Measurements from ENCODE around the gene NPW. TPM values are rescaled to one million over a fixed set of nuclear protein-coding genes. Genes with fewer than 3 reads are reported as not detected.

NPW gene
- total RNA-seq, 1 donor from 2014 or later, result 0.46 TPM

- no peak overlapping the region for H3K4me3 ChIP-seq (ENCODE audit: low read depth, low read length)
- DNase-seq (ENCODE audit: low read depth), result no peak
- TF ChIP-seq CTCF (conservative IDR thresholded peaks at IDR 0.05; ENCODE audit: low read depth, low read length), result no peak
Observed at GRCh38 chr16:1976216-1976520, 43.4 kb upstream of the NPW start.

GRCh38 chr16:1976951-1977874, 42.4 kb upstream of the NPW start:
- H3K4me3 ChIP-seq (ENCODE audit: low read depth, low read length), result no peak overlapping the region
- no peak for TF ChIP-seq CTCF (conservative IDR thresholded peaks at IDR 0.05; ENCODE audit: low read depth, low read length)
- DNase-seq (ENCODE audit: low read depth), result no peak

GRCh38 chr16:1977875-1978268, 41.7 kb upstream of the NPW start:
- no peak for TF ChIP-seq CTCF (conservative IDR thresholded peaks at IDR 0.05; ENCODE audit: low read depth, low read length)
- H3K4me3 ChIP-seq (ENCODE audit: low read depth, low read length), result no peak overlapping the region
- DNase-seq (ENCODE audit: low read depth), result no peak

GRCh38 chr16:1978476-1979120, 41.0 kb upstream of the NPW start:
- no peak for TF ChIP-seq CTCF (conservative IDR thresholded peaks at IDR 0.05; ENCODE audit: low read depth, low read length)
- DNase-seq (ENCODE audit: low read depth), result no peak
- H3K4me3 ChIP-seq (ENCODE audit: low read depth, low read length), result no peak overlapping the region

- no peak for DNase-seq (ENCODE audit: low read depth)
- H3K4me3 ChIP-seq (ENCODE audit: low read depth, low read length), result no peak overlapping the region
- no peak for TF ChIP-seq CTCF (conservative IDR thresholded peaks at IDR 0.05; ENCODE audit: low read depth, low read length)
Observed at GRCh38 chr16:1979271-1980029, 40.1 kb upstream of the NPW start.

GRCh38 chr16:1980030-1980769, 39.4 kb upstream of the NPW start:
- H3K4me3 ChIP-seq (ENCODE audit: low read depth, low read length), result no peak overlapping the region
- TF ChIP-seq CTCF (conservative IDR thresholded peaks at IDR 0.05; ENCODE audit: low read depth, low read length), result no peak
- DNase-seq (ENCODE audit: low read depth), result no peak

All from epithelial cell of proximal tubule (primary cell).